CD4-positive, alpha-beta memory T cell (primary cell): ENCODE measurements around the gene ANOS1. TPM values are rescaled to one million over a fixed set of nuclear protein-coding genes. Genes with fewer than 3 reads are reported as not detected.
"Not testable (repeated sequence)": the region's sequence is repeated elsewhere in the genome, so short reads cannot be mapped to it uniquely, and the experiment has no call there.

ENCODE experiments used
- CTCF ChIA-PET: fragments of 350-600 bp; sonication (Branson Sonifier 250); formaldehyde crosslinking; loops from one replicate; lab custom pipeline; 2021; ENCODE audit warnings: inconsistent platforms; ENCODE audit not compliant: partially characterized antibody; lab: Charles Lee
- POLR2A ChIA-PET: fragments of 350-600 bp; sonication (Branson Sonifier 250); formaldehyde crosslinking; loops from one replicate; lab custom pipeline; 2021; ENCODE audit not compliant: partially characterized antibody; lab: Charles Lee
- DNase-seq, 5 donors: peaks; one replicate each; pipeline versions ENCODE4 v3.0.0 to v3.0.0-alpha.2; 2020 to 2022; ENCODE audit warnings: mixed read lengths in 1 of 5
- H3K27ac ChIP-seq: one replicate; pipeline ENCODE4 v1.7.0; 2013; ENCODE audit warnings: low read depth, low read length
- H3K27me3 ChIP-seq: 2 replicates; pipeline ENCODE4 v1.7.0; 2013; ENCODE audit warnings: mild to moderate bottlenecking, low read length, moderate library complexity; ENCODE audit not compliant: insufficient read depth
- H3K36me3 ChIP-seq: 2 replicates; pipeline ENCODE4 v1.7.0; 2013; ENCODE audit warnings: mild to moderate bottlenecking, low read length, moderate library complexity; ENCODE audit not compliant: insufficient read depth
- H3K4me1 ChIP-seq: 2 replicates; pipeline ENCODE4 v1.7.0; 2013; ENCODE audit warnings: mild to moderate bottlenecking, low read length, moderate library complexity; ENCODE audit not compliant: insufficient read depth
- H3K4me3 ChIP-seq, 2 donors: one replicate each; pipeline ENCODE4 v1.7.0; 2013; ENCODE audit warnings: low read length in 2 of 2, mild to moderate bottlenecking in 1 of 2
- H3K9me3 ChIP-seq, 2 donors: one replicate each; pipeline ENCODE4 v1.7.0; 2013; ENCODE audit warnings: low read length in 2 of 2, control low read depth in 1 of 2; ENCODE audit not compliant: control insufficient read depth in 1 of 2
- H3K27ac Mint-ChIP-seq, 7 donors: one replicate each; pipeline ENCODE4 v1.8.0; 2020 to 2021; ENCODE audit warnings: mixed read lengths in 7 of 7, mild to moderate bottlenecking in 6 of 7, inconsistent platforms in 3 of 7, moderate library complexity in 3 of 7
- H3K27me3 Mint-ChIP-seq, 2 donors: one replicate each; pipeline ENCODE4 v1.8.0; 2020 to 2021; ENCODE audit warnings: mixed read lengths in 2 of 2
- H3K36me3 Mint-ChIP-seq, 2 donors: one replicate each; pipeline ENCODE4 v1.8.0; 2020 to 2021; ENCODE audit warnings: mixed read lengths in 2 of 2, inconsistent platforms in 1 of 2, mild to moderate bottlenecking in 1 of 2
- H3K4me1 Mint-ChIP-seq, 4 donors: one replicate each; pipeline ENCODE4 v1.8.0; 2020 to 2021; ENCODE audit warnings: mixed read lengths in 4 of 4, mild to moderate bottlenecking in 1 of 4
- H3K4me3 Mint-ChIP-seq, 8 donors: one replicate each; pipeline ENCODE4 v1.8.0; 2020 to 2021; ENCODE audit warnings: mixed read lengths in 8 of 8, mild to moderate bottlenecking in 7 of 8, moderate library complexity in 6 of 8, inconsistent platforms in 3 of 8
- H3K9me3 Mint-ChIP-seq, 8 donors: one replicate each; pipeline ENCODE4 v1.8.0; 2020 to 2021; ENCODE audit warnings: mixed read lengths in 8 of 8, mild to moderate bottlenecking in 5 of 8, inconsistent platforms in 3 of 8, moderate library complexity in 1 of 8
- intact Hi-C: fragments of 100-400 bp; cut with micrococcal nuclease; formaldehyde crosslinking; loops from one replicate; pipeline ENCODE4 v1.15.1; 2023
- polyA plus RNA-seq, 2 donors: library from polyadenylated mRNA; unstranded; fragments of 300-500 nt; fragmentation: Illumina TruSeq; gene quantifications; one replicate each; pipeline ENCODE4 v1.2.3, GENCODE V29; 2021
- total RNA-seq, 2 experiments: library from RNA; stranded (reverse); gene quantifications; one replicate each; pipeline ENCODE4 v1.2.3, GENCODE V29; 2021

Gene ANOS1
- total and polyA plus RNA-seq, 4 experiments from 2014 or later: 0.14 to 0.15 TPM; not detected in 2

GRCh38 chrX:8500203-8500602 is 231.7 kb downstream of the ANOS1 start:
- Mint-ChIP-seq H3K9me3 (peaks cover 0 to 7% (median 0%) of the 10 kb centered on the region in 8 donors), H3K4me1 (no peaks in the 10 kb centered on the region), H3K36me3 (no peaks in the 10 kb centered on the region), H3K4me3 (no peak overlapping the region), H3K27ac (no peak overlapping the region), H3K27me3 (no peaks in the 10 kb centered on the region)
- no peak overlapping the region for H3K27ac ChIP-seq
- no peak for DNase-seq
- POLR2A ChIA-PET: no interaction called here
- no peak overlapping the region for H3K4me3 ChIP-seq
- no peaks in the 10 kb centered on the region for H3K27me3 ChIP-seq
- H3K36me3 ChIP-seq: no peaks in the 10 kb centered on the region
- CTCF ChIA-PET: no interaction called here
- intact Hi-C loops: no loop called here
- no peaks in the 10 kb centered on the region for H3K4me1 ChIP-seq
- H3K9me3 ChIP-seq: no peaks in the 10 kb centered on the region

GRCh38 chrX:8495036-8495435 is 236.9 kb downstream of the ANOS1 start:
- H3K4me1 Mint-ChIP-seq, H3K36me3 ChIP-seq, intact Hi-C loops, H3K9me3 ChIP-seq, CTCF ChIA-PET, H3K36me3 Mint-ChIP-seq, POLR2A ChIA-PET, H3K27ac Mint-ChIP-seq, H3K27me3 ChIP-seq, H3K4me1 ChIP-seq, DNase-seq, H3K4me3 Mint-ChIP-seq, H3K4me3 ChIP-seq, H3K27ac ChIP-seq, H3K9me3 Mint-ChIP-seq, H3K27me3 Mint-ChIP-seq: not testable (repeated sequence)

- no peaks in the 10 kb centered on the region for H3K36me3 Mint-ChIP-seq
- Histone ChIP-seq H3K4me1 (no peaks in the 10 kb centered on the region), H3K36me3 (no peaks in the 10 kb centered on the region), H3K27me3 (no peaks in the 10 kb centered on the region), H3K9me3 (no peaks in the 10 kb centered on the region), H3K4me3 (no peak overlapping the region), H3K27ac (no peak overlapping the region)
- intact Hi-C loops: no loop called here
- H3K4me3 Mint-ChIP-seq: no peak overlapping the region
- H3K4me1 Mint-ChIP-seq: no peaks in the 10 kb centered on the region
- DNase-seq: no peak
- H3K9me3 Mint-ChIP-seq: peaks cover 0 to 4% (median 0%) of the 10 kb centered on the region in 8 donors
- POLR2A ChIA-PET: no interaction called here
- CTCF ChIA-PET: no interaction called here
- H3K27me3 Mint-ChIP-seq: no peaks in the 10 kb centered on the region
- no peak overlapping the region for H3K27ac Mint-ChIP-seq
Measured at GRCh38 chrX:8484360-8484949, 247.5 kb downstream of the ANOS1 start.

Other genes with a start within 250 kb of the ANOS1 start
- gene FAM9A, start 69.2 kb upstream of the ANOS1 start, total RNA-seq: not detected
- gene FAM9A, start 69.2 kb upstream of the ANOS1 start, polyA plus RNA-seq: not detected